HS-5 (cell line): ENCODE data around the gene FAR2.
A peak's percentile ranks its signal among the peaks of the same experiment; 100 is the strongest.

Source experiments
- DNase-seq: peaks from one replicate; pipeline ENCODE4 v3.0.0-alpha.2; 2012; ENCODE audit warnings: low read depth

FAR2 gene

DNA sequence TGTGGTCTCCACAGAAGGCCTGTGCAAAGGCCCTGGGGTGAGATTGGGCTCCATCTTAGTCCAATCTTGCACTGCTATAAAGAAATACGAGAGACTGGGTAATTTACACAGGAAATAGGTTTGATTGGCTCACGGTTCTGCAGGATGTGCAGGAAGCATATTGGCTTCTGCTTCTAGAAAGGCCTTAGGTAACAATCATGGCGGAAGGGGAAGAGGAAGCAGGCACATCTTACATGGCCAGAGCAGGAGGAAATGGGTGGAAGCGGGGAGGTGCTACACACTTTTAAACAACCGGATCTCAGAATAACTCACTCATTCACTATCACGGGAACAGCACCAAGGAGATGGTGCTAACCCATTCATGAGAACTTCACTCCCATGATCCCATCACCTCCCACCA, 55.4 kb downstream of the FAR2 start:
- DNase-seq = no peak

GRCh38 chr12:29207120-29207519, 58.0 kb downstream of the FAR2 start:
- no peak for DNase-seq

DNA sequence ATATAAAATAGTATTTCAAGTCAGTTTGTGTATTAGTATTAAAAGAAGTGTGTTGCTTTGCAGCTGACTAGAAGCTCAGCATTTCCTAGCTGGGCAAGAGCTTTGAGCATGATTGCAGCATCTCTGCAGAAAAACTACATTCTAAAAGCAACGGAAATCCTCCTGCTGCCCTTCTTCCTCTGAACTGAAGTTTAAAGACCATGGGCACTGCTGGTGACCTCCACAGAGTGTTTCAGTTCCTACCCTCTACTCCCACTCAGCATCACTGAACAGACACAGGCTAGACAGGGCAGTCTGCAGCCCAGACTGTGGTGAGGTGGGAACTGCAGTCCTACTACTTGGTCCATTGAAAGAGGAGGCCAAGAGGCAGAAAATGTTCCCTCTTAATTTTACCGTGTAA, 59.0 kb downstream of the FAR2 start:
- DNase-seq = no peak

DNA sequence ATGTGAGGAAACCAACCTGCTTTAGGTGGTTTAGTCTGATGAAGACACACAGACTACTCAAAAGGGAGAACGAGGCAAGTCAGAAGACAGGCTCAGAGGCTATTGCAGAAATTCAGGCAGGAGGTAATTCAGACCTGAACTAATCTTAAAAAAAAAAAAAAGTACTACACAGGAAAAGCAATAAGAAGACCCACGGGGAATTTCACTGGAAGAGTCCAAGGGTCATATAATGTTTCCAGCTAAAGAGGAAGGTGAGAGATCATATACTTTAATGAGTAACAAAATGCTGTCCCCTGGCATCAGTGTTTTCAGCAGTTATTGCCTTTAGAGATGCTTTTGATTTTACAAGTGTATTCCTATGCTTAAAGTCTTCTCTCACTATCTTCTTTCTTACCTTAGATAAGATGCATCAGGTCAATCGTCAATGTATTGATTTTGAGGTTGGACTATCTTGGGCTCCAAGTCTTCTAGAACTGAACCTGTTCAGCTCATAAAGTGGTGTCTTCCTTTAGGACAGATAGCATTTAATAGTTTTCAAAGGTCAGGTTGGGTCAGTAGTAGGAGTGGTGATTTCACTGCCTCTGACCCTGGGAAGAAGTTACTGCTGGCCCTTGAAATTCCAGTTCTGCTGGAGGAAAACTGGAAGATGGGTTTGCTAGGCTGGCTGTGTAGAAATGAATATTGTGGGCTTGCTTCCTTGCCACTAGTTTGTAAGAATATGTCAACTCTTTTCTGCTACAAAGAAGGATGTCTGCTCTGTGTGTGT, 60.0 kb downstream of the FAR2 start:
- no peak for DNase-seq

- DNase-seq = no peak
Measured at GRCh38 chr12:29211696-29212095, 62.6 kb downstream of the FAR2 start.

DNA sequence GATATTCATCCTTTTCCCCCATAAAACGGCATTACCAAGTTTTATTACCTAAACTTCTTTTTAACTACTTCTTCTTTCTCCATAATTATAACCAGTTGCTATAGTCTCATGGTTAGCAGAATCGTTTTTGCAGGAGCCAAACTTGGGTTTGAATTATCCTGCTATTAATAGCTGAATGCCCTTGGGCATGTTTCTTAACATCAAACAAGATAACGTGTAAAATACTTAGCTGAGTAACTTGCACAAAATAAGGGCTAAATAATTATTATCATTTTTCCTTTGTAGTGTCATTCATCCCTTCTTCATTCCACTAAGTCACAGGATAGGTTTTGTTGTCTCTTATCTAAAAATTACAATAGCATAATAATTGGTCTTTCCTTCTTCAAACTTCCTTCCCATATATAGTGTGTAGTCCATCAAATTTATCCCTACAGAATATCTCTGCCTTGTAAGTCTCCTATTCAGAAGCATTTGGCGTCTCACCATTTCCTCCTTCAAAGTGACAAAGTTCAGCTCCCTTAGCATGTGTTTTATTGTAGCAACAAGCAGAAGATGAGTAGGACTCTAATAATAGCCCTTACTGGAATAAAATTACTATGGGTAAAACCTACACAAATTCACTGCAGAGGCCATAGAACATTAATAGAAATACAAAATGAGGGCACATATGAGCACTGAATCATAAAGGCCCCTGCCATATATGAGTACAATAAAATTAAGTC, 63.8 kb downstream of the FAR2 start:
- DNase-seq = no peak

DNA sequence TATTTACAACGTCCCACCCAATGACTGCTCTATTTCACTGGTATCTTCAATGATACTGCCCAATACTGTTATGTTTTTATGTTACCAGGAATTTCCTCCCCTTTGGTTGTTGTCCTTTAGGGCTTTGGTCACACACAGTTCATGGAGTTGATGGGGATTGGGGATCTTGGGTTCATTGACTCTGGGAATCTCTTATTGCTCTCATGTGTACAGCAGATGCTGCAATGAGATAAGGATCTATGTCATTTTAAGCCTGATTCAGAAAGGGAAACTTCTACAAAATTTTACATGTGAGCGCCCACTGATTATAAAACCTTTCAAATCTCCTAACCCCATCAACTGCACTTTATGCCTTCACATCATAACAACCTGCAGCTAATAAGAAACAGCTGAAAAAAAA, 67.2 kb downstream of the FAR2 start:
- DNase-seq = no peak

- no peak for DNase-seq
Measured at GRCh38 chr12:29216797-29217575, 67.9 kb downstream of the FAR2 start.

GRCh38 chr12:29220632-29221336, 71.7 kb downstream of the FAR2 start:
- DNase-seq = no peak

DNA sequence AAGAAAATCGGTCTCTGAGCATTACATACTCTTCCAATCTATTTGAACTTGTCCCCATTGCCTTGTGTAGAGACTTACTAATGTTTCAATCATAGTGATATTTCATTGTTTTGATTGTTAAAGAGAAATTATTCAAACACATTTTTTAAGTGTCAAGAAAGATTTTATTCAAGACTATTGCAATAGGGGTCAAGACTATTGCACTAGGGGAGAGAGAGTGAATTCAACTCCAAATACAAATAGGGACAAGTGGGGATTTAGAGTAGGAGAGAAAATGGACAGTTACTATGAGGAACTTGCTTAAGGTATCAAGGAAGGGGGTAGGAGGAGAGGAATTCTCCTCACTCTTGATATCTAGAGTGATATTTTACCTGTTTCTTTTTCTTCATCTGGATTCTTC, 73.1 kb downstream of the FAR2 start:
- DNase-seq = no peak

- DNase-seq = no peak
Measured at GRCh38 chr12:29223426-29223825, 74.3 kb downstream of the FAR2 start.

GRCh38 chr12:29223956-29224543, 75.0 kb downstream of the FAR2 start:
- DNase-seq = no peak

DNA sequence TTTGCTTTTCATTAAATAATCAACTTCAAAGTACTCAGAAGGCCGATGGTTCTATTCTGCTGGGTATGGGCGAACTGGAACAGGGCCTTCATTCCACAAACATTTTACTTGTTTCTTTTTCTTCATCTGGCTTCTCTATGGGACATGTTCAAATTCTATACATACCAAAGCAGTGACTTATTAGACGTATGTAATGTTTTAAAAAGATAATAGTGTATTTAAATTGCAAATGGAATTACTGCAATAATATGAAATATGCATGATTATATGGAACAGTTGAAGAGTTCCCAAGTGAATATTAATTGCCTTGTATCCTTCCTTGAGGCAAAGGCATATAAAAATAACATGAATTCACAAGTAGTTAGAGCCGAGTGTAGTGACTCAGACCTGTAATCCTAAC, 75.5 kb downstream of the FAR2 start:
- DNase-seq = peak; percentile 24

DNA sequence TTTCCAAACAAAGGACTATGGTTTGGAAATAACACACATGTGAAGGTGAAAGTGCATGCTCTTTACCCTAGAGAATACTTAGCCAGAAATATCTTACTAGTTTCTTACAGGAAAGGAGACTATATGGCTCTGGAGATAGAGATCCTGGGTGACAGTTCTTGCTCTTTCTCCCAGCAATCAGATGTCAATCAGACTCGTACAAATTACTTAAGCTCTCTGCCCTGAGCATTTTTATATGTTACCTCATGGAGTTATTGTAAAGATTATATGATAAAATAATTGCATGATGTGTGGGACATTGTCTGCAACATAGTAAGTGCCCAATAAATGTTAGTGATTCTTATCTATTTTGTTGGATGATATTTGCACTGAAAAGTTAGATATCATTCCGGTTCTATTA, 76.8 kb downstream of the FAR2 start:
- no peak for DNase-seq

- DNase-seq = no peak
Measured at GRCh38 chr12:29226616-29227015, 77.5 kb downstream of the FAR2 start.

GRCh38 chr12:29228474-29229157, 79.5 kb downstream of the FAR2 start:
- DNase-seq = no peak

- DNase-seq = no peak
Measured at GRCh38 chr12:29229158-29229505, 80.1 kb downstream of the FAR2 start.

DNA sequence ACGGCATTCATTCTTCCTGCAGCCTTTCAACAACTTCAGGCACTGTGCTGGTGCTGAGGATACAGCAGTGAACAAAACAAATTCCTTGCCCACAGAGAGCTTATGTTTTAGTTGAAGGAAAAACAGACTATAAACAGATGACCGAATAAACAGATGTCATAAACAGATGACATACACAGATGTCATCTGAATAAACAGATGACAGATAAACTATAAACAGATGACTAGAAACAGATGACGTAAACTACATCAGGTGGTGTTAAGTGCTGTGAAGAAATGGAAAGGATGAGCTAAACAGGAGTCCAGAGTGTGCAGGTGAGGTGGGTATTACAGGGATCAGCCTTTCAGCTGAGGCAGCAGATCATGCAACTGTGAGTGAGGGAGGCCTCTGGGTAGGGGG, 80.9 kb downstream of the FAR2 start:
- no peak for DNase-seq

DNA sequence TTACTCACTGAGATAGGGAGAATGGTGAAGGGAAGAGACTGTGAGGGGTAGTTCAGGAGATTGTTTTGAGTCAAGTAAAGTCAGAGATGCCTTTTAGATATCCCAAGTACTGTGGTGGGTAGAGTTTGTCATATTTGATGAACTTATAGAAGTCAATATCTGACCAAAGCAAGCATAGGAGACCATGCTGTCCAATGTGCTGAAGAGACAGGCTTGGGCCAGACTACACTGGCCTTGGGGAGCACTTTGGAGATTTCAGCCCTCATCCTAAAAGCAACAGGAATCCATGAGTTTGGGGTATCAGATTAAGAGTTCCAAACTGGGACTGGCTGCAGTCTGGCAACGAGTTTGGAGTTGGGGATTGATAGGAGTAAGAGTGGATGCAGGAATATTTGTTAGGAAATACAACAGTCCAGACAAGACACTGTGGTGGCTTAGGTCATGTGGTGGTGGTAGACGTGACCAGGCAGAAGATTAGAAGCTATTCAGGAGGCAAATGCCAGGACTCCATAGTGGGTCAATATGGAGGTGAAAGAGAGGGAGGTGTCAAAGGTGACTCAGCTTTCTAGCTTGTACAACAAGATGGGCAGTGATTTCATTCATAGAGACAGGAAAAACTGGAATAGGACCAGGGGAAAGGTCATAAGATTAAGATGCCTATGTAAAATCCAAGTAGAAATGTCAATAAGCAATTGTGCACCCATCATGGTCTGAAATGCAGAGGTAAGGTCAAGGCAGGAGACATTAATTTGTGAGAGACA, 81.9 kb downstream of the FAR2 start:
- no peak for DNase-seq

DNA sequence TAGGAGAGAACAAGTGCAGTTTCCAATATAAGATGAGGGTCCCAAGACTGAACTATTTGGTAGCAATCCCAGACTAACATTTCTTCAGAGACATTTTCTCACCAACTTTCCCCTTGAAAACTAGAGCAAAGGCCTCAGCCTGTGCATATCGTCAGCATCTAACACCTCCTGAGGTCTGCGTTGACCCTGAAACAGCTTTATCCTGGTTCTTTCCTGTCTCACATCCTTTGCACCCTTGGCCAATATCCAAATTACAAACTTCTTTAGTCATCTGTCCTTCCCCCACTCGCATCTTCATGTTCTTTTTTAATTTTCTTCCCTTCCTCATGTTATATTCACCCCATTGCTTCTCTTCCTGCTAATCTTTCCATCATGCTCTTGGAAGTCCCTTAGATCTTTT, 83.0 kb downstream of the FAR2 start:
- DNase-seq = no peak

GRCh38 chr12:29234552-29234951, 85.5 kb downstream of the FAR2 start:
- no peak for DNase-seq
